ENCODE measurements around the gene CCDC201.

- TF ChIP-seq YY1 (IDR thresholded peaks at IDR 0.05; ENCODE audit: insufficient read depth, insufficient read length): no peak
- no peak for TF ChIP-seq SUZ12 (IDR thresholded peaks at IDR 0.05; ENCODE audit: extremely low read depth, insufficient read depth, insufficient read length)
- TF ChIP-seq ZNF274 (IDR thresholded peaks at IDR 0.05; ENCODE audit: low read depth, low read length): no peak
Observed at GRCh38 chr7:45893374-45893995, 20.6 kb upstream of the CCDC201 start.

Data from NT2/D1 (cell line).